GM18870 (cell line): ENCODE data around the gene SLCO6A1.
"Not testable (repeated sequence)": the region's sequence is repeated elsewhere in the genome, so short reads cannot be mapped to it uniquely, and the experiment has no call there.

Experiments used
- ATAC-seq: cut with Tn5 transposase; IDR thresholded peaks from one replicate; pipeline ENCODE4 v1.9.1; 2021; ENCODE audit warnings: moderate library complexity; ENCODE audit not compliant: unreplicated experiment

Gene SLCO6A1, protein sequence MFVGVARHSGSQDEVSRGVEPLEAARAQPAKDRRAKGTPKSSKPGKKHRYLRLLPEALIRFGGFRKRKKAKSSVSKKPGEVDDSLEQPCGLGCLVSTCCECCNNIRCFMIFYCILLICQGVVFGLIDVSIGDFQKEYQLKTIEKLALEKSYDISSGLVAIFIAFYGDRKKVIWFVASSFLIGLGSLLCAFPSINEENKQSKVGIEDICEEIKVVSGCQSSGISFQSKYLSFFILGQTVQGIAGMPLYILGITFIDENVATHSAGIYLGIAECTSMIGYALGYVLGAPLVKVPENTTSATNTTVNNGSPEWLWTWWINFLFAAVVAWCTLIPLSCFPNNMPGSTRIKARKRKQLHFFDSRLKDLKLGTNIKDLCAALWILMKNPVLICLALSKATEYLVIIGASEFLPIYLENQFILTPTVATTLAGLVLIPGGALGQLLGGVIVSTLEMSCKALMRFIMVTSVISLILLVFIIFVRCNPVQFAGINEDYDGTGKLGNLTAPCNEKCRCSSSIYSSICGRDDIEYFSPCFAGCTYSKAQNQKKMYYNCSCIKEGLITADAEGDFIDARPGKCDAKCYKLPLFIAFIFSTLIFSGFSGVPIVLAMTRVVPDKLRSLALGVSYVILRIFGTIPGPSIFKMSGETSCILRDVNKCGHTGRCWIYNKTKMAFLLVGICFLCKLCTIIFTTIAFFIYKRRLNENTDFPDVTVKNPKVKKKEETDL

GRCh38 chr5:102498271-102499034 is at the start of gene SLCO6A1:
Gene SLCO6A1, minus strand, starts transcription at chr5:102499001. Its CDS starts 157 bp downstream, at chr5:102498844.
- no peak for ATAC-seq

DNA sequence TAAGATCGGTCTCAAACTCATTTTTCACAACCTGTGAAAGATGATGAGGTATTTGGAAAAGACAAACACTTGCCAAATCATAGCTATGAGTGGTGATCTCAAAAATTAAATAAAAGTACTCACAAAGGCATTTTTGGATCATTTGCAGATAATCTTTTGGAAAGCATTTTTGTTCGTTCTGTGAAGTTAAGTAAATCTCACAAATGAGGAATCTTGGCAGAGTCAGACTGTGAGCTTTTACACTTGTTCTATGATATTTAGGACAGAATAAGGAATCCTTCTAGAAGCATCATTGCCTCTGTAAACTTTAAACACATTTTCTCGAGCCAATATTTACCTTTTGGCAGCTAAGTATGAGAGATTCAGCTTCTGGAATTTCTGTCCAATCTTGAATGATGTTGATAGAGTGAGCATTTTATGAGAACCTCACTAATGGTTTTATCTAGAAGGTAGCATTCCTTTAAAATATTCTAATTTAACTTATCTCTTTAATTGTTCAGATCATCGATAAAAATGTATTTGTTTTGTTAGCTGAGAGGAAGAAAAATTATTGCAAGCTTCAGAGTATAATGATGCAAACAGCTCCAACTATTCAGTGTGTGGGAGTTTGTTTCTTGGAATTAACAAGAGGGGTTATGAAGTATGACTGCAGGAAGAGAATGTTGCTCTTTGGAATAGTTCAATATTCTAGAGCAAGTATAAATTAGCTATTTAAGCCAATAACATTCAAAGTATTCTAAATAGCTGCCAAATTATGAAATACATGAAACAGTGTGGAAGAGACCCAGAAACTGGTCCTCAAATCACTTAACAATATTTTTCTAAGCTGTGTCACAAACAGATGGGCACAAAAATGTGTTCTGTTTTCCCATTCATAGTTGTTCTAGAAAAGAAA is 48.6 kb upstream of the SLCO6A1 start:
- ATAC-seq: no peak

- ATAC-seq: peak; percentile 63
These were observed 46.4 kb upstream of the SLCO6A1 start for GRCh38 chr5:102545175-102545574.

DNA sequence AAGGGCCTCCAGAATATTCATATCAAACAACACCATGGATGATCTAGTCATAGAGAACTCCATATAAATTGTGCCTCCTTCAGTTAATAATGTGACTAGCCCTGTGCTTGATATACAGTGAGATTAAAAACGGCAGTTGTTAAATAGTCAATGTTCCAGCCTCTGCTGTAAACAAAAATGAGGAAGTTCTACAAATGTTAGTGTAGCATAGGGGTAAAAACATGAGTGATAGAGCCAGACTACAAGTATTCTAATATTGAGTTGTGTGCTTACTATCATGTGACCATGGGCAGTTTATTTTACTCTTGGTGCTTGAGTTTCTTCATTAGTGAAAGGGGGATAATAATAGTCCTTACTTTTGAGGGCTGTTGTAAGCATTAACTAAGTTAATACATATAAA is 43.3 kb upstream of the SLCO6A1 start:
- ATAC-seq: no peak

DNA sequence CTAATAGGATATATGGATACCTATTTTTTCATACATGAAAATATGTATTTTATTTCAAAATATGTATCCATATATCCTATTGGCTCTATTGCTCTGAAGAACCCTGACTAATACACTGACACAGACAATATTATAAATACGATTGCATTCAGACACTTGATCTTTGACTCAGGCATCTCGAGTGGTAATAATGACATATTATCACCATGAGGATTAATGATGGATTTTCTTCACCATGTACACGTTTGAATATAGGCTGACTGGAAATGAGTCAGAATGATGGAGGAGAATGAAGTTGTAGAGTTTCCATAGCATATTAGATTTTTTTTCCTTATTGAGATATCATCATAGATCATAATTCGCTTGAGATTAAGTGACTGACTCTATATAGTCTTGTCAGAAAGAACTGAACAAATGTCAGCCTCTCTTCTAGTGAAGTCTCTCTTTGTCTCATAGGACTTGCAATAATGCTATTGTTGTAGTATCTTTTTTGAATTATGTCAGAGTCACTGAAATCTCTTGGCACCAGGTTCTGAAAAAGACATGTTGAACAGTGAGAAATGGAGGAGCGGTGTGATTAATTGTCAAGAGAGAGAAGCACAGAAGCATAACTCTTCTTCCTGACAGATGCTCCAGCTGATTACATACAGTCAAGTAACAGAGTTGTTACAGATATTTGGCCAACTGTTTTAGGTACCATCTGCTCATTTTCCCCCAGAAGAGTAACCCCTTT is 41.4 kb upstream of the SLCO6A1 start:
- no peak for ATAC-seq

GRCh38 chr5:102539562-102539961 is 40.8 kb upstream of the SLCO6A1 start:
- no peak for ATAC-seq

- ATAC-seq: no peak
These were observed 38.2 kb upstream of the SLCO6A1 start for GRCh38 chr5:102537011-102537410.

- no peak for ATAC-seq
These were observed 37.6 kb upstream of the SLCO6A1 start for GRCh38 chr5:102536323-102536928.

- ATAC-seq: no peak
These were observed 33.3 kb upstream of the SLCO6A1 start for GRCh38 chr5:102532123-102532522.

DNA sequence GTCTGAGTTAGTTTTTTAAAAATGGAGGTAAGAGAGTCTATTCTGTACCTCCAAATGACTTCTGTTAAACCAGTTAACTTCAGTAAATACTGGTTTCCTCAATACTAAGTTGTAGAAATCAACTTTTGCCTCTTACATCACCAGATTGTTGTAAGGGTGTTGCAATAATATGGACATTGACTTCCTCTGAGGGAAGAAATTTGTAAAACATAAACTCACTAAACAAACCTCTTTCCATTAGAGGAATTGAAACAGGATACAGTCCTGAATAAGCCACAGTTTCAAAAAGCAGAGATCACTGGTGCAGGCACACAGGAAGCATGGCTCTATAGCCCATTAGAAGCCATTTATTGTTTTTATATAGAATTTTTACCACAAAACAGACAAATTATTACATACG is 32.7 kb upstream of the SLCO6A1 start:
- peak; percentile 99 for ATAC-seq

DNA sequence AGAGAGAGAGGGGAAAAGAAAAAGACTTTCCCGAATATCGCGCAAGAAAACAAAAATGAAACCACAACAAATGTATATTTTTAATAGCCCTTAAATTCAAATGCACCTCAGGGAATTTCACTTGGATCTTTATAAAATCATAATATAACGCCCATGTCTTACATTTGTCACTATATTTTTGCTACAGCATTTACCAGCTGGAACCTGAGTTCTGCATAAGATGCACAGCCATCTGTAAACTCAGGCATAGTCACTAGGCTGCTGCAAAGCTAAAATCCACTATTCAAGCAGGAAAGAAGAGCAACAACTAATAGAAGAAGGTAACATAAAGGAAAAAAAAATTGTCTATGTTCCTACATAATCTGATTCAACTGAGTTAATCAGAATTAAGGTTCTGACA is 30.6 kb upstream of the SLCO6A1 start:
- ATAC-seq: no peak

- ATAC-seq: no peak
These were observed 30.2 kb upstream of the SLCO6A1 start for GRCh38 chr5:102529031-102529430.

DNA sequence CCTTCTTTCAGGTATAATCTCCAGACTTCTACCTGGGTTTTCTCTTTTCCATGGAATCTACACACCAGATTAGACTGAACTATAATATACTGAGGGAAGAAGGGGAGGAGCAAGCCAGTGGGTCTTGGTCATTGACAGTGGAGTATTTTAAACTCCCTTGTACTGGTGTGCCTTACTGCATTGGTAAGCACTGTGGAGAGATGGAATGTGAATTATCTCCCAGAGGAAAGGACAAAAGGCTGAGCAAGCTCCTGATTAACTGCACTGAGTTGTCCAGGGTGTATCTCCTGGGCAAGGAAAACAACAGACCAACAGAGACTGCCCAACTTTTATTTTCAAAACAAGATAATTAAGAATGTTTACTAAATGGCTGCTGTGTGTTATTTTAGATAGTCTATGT is 29.8 kb upstream of the SLCO6A1 start:
- no peak for ATAC-seq

- ATAC-seq: no peak
These were observed 28.7 kb upstream of the SLCO6A1 start for GRCh38 chr5:102527547-102527946.

- peak; percentile 100 for ATAC-seq
These were observed 24.9 kb upstream of the SLCO6A1 start for GRCh38 chr5:102523541-102524175.

DNA sequence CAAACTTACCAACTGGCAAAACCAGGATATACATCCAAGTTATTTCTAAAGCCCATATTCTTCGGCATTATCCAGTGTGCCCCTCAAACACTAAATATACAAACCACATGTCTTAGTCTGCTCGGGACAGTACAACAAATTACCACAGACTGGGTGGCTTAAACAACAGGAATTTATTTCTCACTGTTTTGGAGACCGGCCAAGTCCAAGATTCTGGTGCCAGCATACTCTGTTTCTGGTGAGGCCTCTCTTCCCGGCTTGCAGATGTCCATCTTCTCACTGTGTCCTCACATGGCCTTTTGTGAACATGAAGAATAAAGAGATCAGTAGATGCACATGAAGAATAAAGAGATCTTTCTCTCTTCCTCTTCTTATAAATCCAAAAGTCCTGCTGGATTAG is 12.9 kb upstream of the SLCO6A1 start:
- ATAC-seq: no peak

GRCh38 chr5:102491261-102491914 is 7.4 kb downstream of the SLCO6A1 start:
- not testable (repeated sequence) for ATAC-seq

- no peak for ATAC-seq
These were observed 15.1 kb downstream of the SLCO6A1 start for GRCh38 chr5:102483736-102484135.
